H1 (cell line): Measurements from ENCODE around the gene WDR77. TPM values are rescaled to one million over a fixed set of nuclear protein-coding genes. Genes with fewer than 3 reads are reported as not detected.

Source experiments
- ATF3 ChIP-seq: IDR thresholded peaks from 2 replicates; pipeline ENCODE4 v1.6.1; 2011; ENCODE audit warnings: low read depth, mild to moderate bottlenecking, low read length; ENCODE audit not compliant: insufficient read depth
- POLR2AphosphoS5 ChIP-seq: IDR thresholded peaks from 2 replicates; pipeline ENCODE4 v1.6.1; 2011; ENCODE audit warnings: low read depth, low read length
- POU5F1 ChIP-seq: IDR thresholded peaks from 2 replicates; pipeline ENCODE4 v1.6.1; 2011; ENCODE audit warnings: low read depth, mild to moderate bottlenecking, low read length, moderate library complexity
- TAF1 ChIP-seq: IDR thresholded peaks from 2 replicates; pipeline ENCODE4 v1.6.1; 2011; ENCODE audit warnings: mild to moderate bottlenecking, low read depth, low read length
- TBP ChIP-seq: IDR thresholded peaks from 2 replicates; pipeline ENCODE4 v1.6.1; 2011; ENCODE audit warnings: low read depth, low read length, improper control_type of control experiment
- polyA plus RNA-seq, 7 experiments: library from polyadenylated mRNA; depleted of rRNA in 3 of 7; stranded (reverse) in 5 of 7; unstranded in 2 of 7; fragments of >200 nt in 5 of 7; fragments of 200-250 nt in 2 of 7; gene quantifications; 1 replicate in 5 of 7; 2 replicates in 1 of 7; 4 replicates in 1 of 7; pipeline versions ENCODE4 v1.2.1 to v1.2.3, GENCODE V29; 2011 to 2013; ENCODE audit warnings: missing spikeins in 2 of 7, mixed read lengths in 2 of 7
- total RNA-seq: library from RNA; stranded (reverse); fragmentation: NEBNext Ultra II Directional; extraction: Animal tissue kit (Norgen Biotek cat#: 25700); gene quantifications from 2 replicates; pipeline ENCODE4 v1.2.1, GENCODE V29; 2021

Gene WDR77
- total and polyA plus RNA-seq, 2 of the 8 experiments (the other 6 are each of a cell fraction or from before 2014, with no cell fraction given): 66.0 to 156 TPM

GRCh38 chr1:111490220-111490619, 41.2 kb upstream of the WDR77 start (continued):
- TF ChIP-seq TBP: no peak
- no peak for TF ChIP-seq TAF1
- TF ChIP-seq ATF3: no peak
- no peak for TF ChIP-seq POU5F1
- no peak for TF ChIP-seq POLR2AphosphoS5
